PFSK-1 (cell line): Measurements from ENCODE around the gene ADGRL3.

Source experiments
- FOXP2 ChIP-seq: optimal IDR thresholded peaks from 2 replicates; pipeline ENCODE3; 2011; ENCODE audit warnings: borderline replicate concordance, control low read depth, inconsistent platforms; ENCODE audit not compliant: insufficient read depth; ENCODE audit errors: extremely low read length, extremely low read depth
- POLR2AphosphoS5 ChIP-seq: IDR thresholded peaks from 2 replicates; pipeline ENCODE4 v1.6.1; 2012; ENCODE audit warnings: low read depth, mild to moderate bottlenecking, control low read depth, low read length, moderate library complexity
- SIN3A ChIP-seq: IDR thresholded peaks from 2 replicates; pipeline ENCODE4 v1.6.1; 2012; ENCODE audit warnings: mild to moderate bottlenecking, low read length, moderate library complexity, borderline replicate concordance; ENCODE audit not compliant: insufficient read depth
- TAF1 ChIP-seq: IDR thresholded peaks from 2 replicates; pipeline ENCODE4 v1.6.1; 2012; ENCODE audit warnings: low read length, control low read depth, borderline replicate concordance; ENCODE audit not compliant: insufficient read depth
- TF ChIP-seq, protein P1 (sequence below), 2 experiments: IDR thresholded peaks; 2 replicates each; pipeline versions ENCODE4 v1.6.1 to v1.8.0; 2011 to 2012; ENCODE audit warnings: low read depth in 2 of 2, low read length in 2 of 2, control low read depth in 1 of 2, inconsistent platforms in 1 of 2, mild to moderate bottlenecking in 1 of 2, moderate library complexity in 1 of 2; ENCODE audit not compliant: insufficient read depth in 1 of 2

The ADGRL3 gene

DNA sequence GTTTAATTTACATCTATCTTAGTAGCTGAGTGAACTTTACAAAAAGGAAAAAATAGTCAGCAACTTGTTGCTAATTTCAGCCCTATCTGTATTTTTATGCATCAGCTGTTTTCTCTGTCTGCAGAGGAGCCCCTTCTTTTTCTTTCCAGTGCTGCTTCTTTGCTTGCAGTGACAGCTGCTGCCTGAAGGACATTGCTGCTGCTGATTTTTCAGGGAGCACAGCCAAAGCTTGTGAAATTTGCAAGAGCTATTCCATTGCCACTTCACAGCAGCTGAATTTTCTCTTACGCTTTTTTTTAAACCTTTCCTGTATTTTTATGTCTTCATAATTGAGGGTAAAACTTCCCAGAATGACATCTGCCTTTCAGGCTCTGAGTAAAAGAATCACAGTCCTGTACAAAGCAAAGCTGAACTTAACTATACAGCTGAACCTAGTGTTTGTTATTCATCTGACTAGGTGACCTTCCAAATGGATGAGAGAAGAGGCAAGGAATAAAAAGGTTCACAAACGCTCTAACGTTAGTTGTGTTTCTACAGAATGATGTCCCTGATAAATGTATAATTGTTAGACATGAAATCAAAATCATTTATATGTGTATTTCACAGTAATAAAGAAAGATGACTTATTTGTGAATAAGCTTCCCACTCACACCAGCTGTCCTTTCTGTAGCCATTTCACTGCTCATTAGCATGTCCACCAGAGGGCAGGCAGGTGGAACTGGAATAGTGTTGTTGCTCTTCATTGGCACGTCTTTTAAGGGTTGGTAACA, 541.4 kb downstream of the ADGRL3 start:
- TF ChIP-seq TAF1 = no peak
- no peak for TF ChIP-seq FOXP2
- no peak for TF ChIP-seq POLR2AphosphoS5
- no peak for TF ChIP-seq SIN3A
- TF ChIP-seq, protein P1, sequence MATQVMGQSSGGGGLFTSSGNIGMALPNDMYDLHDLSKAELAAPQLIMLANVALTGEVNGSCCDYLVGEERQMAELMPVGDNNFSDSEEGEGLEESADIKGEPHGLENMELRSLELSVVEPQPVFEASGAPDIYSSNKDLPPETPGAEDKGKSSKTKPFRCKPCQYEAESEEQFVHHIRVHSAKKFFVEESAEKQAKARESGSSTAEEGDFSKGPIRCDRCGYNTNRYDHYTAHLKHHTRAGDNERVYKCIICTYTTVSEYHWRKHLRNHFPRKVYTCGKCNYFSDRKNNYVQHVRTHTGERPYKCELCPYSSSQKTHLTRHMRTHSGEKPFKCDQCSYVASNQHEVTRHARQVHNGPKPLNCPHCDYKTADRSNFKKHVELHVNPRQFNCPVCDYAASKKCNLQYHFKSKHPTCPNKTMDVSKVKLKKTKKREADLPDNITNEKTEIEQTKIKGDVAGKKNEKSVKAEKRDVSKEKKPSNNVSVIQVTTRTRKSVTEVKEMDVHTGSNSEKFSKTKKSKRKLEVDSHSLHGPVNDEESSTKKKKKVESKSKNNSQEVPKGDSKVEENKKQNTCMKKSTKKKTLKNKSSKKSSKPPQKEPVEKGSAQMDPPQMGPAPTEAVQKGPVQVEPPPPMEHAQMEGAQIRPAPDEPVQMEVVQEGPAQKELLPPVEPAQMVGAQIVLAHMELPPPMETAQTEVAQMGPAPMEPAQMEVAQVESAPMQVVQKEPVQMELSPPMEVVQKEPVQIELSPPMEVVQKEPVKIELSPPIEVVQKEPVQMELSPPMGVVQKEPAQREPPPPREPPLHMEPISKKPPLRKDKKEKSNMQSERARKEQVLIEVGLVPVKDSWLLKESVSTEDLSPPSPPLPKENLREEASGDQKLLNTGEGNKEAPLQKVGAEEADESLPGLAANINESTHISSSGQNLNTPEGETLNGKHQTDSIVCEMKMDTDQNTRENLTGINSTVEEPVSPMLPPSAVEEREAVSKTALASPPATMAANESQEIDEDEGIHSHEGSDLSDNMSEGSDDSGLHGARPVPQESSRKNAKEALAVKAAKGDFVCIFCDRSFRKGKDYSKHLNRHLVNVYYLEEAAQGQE (IDR thresholded peaks at IDR 0.05; ENCODE audit: insufficient read depth in 1 of 2, low read depth in 2 of 2, low read length in 2 of 2) = no peak

DNA sequence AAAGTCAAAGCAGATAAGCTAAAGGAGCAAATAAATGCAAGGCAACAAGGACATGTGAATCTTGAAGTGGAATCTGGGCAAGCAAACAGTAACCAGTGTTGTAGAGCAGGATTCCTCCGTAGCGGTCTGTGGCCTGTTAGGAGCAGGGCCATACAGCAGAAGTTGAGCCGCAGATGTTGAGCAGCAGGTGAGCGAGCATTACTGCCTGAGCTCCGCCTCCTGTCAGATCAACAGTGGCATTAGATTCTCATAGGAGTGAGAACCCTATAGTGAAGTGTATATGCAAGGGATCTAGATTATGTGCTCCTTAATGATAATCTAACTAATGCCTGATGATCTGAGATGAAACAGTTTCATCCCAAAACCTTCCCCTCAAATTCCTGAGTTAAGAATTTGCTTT, 550.7 kb downstream of the ADGRL3 start:
- TF ChIP-seq TAF1 (no peak), FOXP2 (no peak), SIN3A (no peak), POLR2AphosphoS5 (no peak)
- TF ChIP-seq, protein P1 (IDR thresholded peaks at IDR 0.05; ENCODE audit: insufficient read depth in 1 of 2, low read depth in 2 of 2, low read length in 2 of 2) = no peak

DNA sequence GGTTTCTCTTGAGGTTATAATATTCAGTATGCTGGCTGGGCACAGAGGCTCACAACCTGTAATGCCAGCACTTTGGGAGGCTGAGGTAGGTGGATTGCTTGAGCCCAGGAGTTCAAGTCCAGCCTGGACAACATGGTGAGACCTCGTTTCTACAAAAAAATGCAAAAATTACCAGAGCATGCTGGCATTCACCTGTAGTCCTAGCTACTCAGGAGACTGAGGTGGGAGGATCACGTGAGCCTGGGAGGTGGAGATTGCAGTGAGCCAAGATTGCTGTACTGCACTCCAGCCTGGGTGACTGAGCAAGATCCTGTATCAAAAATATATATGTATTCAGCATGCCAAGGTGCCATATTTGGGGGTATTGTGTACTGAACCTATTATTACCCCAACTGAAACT, 552.5 kb downstream of the ADGRL3 start:
- TF ChIP-seq, protein P1 (IDR thresholded peaks at IDR 0.05; ENCODE audit: insufficient read depth in 1 of 2, low read depth in 2 of 2, low read length in 2 of 2) = no peak
- TF ChIP-seq SIN3A = no peak
- no peak for TF ChIP-seq FOXP2
- TF ChIP-seq POLR2AphosphoS5 = no peak
- no peak for TF ChIP-seq TAF1

DNA sequence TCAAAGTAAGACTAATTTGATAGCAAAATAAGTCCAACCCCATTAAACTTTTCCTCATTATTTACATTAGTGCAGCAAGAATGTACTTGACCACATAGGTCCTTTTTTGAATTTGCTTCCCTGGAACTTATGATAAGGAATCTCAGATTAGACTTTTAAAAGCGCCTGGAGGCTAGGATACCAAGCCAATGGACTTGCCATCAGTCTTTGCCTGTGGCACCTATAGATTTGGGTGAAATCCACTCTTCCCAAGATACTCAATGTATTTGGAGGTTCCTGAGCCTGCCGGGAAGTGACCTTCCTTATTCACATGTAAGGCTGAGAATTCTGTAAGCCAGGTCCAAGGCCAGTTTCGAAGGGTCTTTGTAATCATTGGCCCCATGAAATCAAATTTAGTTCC, 553.6 kb downstream of the ADGRL3 start:
- TF ChIP-seq FOXP2 = no peak
- TF ChIP-seq TAF1 = no peak
- TF ChIP-seq, protein P1 (IDR thresholded peaks at IDR 0.05; ENCODE audit: insufficient read depth in 1 of 2, low read depth in 2 of 2, low read length in 2 of 2) = no peak
- TF ChIP-seq SIN3A = no peak
- no peak for TF ChIP-seq POLR2AphosphoS5
